Stimulated activated CD8-positive, alpha-beta memory T cell treated with anti-CD3 and anti-CD28 coated beads, Interleukin-15, amount 100 ng/mL, for 1 hour (primary cell): ENCODE measurements around the gene MAD2L1BP.

ENCODE experiments used
- DNase-seq: peaks from one replicate; pipeline ENCODE4 v3.0.0-alpha.2; 2020; ENCODE audit warnings: low read depth

MAD2L1BP gene

GRCh38 chr6:43683708-43684455 is 48.2 kb downstream of the MAD2L1BP start:
- no peak for DNase-seq

- no peak for DNase-seq
Observed at GRCh38 chr6:43687079-43687436, 51.4 kb downstream of the MAD2L1BP start.

DNA sequence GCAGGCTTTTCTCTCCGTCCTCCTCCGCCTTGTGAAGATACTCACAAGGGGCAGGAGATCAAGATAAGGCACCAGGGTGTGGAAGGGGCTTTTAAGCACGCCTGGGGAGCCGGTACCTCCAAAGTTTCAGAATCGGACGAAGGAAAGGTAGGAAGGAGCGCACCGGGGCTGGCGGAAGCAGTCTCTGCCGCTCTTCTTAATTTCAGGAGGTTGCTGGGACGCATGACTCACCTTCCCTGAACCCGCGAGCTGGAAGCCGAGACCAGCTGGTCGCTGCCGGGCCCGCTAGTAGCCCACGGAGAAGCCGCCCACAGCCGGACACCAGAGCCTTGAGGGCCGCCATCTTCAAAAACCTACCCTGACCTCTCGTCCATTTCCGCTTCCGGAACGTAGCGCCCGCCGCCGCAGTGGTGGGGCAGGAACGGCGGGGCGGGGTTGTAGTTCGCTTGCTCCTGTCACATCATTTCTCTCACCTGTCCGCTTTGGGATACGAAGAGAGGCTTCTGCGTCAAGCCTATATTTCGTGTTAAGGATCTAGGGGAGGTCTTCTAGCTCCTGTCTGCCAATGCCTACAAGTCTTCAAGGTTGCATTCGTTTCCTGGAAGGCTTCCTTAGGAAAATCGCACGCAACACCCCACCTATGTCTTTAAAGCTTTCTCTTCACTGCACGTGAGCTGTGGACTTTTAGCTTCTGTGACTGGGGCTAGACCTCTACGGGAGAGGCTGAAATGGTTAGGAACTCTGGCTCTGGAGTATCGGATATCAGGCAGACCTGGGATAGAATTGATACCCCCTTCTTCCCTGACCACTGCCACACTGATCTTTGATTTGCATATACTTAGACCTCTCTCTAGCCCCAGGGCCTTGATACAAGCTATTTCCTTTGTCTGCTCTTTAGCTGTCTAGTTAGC is 52.1 kb downstream of the MAD2L1BP start, which contains the start of gene MRPS18A:
TSS of gene MRPS18A (minus strand) at position 355 of the 911 bp plus-strand sequence. CDS start at position 343, 12 bp downstream.
- peak; percentile 50 for DNase-seq

- no peak for DNase-seq
Observed at GRCh38 chr6:43689421-43689820, 53.8 kb downstream of the MAD2L1BP start.
